ENCODE data around the gene HOXC12.

The HOXC12 gene

DNA sequence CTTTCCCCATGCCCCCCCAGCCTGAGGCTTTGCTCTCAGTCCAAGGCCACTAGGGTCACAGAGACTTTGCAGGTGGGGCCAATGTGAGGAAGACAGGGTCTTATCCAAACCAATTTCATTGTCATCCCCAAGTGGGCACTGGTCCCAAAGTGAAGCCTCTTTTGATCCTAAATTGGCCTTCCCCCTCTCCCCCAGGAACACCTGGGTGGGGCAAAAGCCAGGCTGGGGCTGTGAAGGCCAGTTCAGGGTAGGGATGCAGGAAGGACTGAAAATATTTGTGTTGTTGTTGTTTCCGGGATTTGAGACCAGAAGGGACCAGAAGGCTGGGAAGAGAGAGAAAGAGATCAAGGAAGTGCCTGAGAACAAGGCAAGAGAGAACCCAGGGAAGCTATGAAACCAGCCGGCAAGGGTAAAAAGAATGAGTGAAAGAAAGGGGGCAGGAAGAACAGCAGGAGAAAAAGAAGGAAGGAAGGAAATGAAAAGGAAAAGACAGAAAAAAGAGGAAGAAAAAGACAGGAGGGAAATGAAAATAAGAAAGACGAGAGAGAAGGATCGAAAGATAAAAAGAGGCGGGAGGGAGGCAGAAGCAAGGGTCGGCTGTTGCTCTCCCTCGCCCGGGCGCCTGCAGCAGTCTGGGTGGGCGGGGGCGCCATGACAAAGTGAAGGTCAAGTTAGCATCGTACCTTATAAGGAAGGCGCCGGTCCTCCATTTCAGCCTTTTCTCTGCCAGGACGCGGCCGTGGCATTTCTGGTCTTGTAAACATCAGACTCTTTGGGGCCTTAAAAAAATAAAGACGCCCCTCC lies 10.8 kb downstream of the HOXC12 start:
- DNase-seq (ENCODE audit: low read depth), result no peak
- no peak overlapping the region for H3K4me3 ChIP-seq (ENCODE audit: low read depth, low read length)
- TF ChIP-seq, protein P1, sequence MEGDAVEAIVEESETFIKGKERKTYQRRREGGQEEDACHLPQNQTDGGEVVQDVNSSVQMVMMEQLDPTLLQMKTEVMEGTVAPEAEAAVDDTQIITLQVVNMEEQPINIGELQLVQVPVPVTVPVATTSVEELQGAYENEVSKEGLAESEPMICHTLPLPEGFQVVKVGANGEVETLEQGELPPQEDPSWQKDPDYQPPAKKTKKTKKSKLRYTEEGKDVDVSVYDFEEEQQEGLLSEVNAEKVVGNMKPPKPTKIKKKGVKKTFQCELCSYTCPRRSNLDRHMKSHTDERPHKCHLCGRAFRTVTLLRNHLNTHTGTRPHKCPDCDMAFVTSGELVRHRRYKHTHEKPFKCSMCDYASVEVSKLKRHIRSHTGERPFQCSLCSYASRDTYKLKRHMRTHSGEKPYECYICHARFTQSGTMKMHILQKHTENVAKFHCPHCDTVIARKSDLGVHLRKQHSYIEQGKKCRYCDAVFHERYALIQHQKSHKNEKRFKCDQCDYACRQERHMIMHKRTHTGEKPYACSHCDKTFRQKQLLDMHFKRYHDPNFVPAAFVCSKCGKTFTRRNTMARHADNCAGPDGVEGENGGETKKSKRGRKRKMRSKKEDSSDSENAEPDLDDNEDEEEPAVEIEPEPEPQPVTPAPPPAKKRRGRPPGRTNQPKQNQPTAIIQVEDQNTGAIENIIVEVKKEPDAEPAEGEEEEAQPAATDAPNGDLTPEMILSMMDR (IDR thresholded peaks at IDR 0.05; ENCODE audit: control insufficient read depth, extremely low read depth, insufficient read depth), result no peak

DNA sequence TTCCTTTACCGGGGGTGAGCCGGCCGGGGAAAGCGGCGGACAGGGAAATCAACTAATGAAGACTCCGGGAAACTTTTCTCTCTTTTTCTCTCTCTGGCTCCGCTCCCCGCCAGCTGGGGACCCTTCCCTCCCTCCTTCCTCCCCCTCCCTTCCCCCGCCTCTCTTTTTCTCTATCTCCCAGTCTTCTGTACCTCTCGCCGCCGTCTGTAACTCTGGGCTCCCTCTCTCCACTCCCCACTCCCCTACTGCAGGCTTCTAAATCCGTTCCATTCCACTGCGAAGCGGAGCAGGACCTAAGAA lies 11.3 kb downstream of the HOXC12 start:
- H3K4me3 ChIP-seq (ENCODE audit: low read depth, low read length), result no peak overlapping the region
- DNase-seq (ENCODE audit: low read depth), result no peak

DNA sequence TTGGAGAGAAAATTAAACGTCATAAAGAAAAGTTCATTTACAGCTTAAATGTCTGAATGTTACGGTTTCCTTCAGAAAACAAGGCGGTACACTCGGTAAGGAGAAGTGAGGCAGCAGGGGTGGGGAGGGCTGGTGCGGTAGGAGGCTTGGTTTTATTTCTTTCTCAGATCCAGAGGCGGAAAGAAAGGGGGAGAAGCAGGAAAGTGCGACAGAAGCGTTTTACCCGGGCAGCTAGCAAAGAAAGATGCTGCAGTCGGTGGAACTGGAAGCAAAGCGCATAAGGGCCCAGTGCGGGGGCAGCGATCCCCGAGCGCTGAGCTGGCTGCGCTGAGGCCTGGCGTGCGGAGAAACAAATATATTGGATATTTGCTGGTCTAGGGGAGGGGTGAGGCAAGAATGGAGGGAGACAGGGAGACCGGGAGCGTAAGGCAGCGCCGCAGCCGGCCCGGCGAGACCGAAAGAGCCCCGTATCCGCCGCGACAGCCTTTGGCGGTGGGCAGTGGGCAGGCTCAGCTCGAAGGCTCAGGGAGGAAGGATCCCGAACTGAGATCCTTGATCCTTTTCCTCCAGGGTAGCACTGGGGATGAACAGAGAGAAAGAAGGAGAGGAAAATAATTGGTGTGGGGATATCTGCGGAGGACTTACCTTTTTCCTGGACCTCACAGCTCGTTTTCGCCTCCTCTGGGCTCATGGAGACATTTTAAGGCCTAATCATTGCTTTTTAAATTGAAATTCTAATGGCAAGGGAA lies 11.9 kb downstream of the HOXC12 start:
- no peak for DNase-seq (ENCODE audit: low read depth)
- TF ChIP-seq, protein P1 (IDR thresholded peaks at IDR 0.05; ENCODE audit: control insufficient read depth, extremely low read depth, insufficient read depth), result no peak
- no peak overlapping the region for H3K4me3 ChIP-seq (ENCODE audit: low read depth, low read length)

More for the DNA sequence above, 11.3 kb downstream of the HOXC12 start:
- TF ChIP-seq, protein P1 (IDR thresholded peaks at IDR 0.05; ENCODE audit: control insufficient read depth, extremely low read depth, insufficient read depth), result no peak

DNA sequence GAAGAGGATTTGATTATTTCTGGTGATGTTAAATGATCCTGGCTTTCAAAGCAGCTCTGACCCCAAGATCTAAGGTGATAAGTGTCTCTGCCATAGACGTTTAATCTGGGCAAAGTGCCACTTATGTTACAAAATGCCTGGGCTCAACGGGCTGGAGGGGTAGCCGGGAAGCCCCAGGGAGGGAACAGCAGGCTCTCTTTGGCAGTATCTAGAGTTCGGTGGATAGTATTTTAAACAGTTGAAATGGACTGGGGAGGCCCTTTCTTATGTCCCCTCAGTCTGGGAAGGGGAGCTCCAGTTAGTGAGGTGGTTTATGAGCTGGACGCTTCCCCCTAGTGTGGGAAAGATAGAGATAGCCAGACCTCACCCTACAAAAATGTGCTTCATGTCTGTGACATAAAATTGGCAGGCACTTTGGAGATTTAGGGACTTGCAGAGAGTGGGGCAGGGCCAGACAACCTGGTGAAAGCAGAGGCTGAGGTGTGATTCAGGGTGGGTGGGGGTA lies 12.8 kb downstream of the HOXC12 start:
- no peak overlapping the region for H3K4me3 ChIP-seq (ENCODE audit: low read depth, low read length)
- TF ChIP-seq, protein P1 (IDR thresholded peaks at IDR 0.05; ENCODE audit: control insufficient read depth, extremely low read depth, insufficient read depth), result no peak
- DNase-seq (ENCODE audit: low read depth), result no peak

DNA sequence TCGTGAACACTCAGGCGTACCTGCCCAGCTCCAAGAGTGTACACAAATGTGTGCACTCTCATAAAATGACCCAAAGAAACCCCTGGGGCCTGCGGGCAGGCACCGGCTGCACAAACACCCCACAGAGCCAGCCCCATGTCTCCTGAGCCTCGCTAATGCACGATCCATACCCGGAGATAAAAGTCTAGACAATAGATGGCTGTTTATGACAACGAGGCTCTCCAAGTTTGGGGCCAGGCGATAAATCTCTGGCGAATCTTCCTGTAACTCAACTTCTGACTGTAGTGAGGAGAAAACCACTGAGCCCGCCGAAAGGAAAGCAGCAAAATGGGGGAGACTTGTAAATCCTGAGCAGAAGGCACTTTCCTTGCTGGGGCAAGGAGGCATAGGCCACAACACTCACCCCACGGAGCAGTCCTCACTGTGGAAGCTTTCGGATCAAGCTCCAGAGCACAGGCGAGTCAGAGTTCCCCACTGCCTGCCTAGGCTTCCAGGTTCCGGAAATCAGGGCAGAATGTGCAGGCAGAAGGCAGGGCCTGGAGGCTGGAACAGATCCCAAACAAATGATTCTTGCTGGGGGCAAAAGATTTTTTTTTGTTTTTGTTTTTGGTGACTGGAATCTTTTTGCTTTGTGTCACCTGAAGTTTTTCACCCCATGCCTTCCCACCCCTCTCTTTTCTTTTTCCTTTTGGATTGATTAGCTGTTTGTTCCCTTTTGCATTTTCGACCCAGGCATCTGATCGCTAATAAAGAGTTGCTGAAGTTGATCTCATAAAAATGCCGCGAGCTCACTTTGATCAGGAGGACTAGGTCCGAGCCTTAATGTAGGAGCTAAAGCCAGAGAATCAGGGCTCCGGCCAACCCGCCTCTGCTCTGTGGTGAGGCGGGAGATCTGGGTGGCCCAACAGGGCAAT lies 13.8 kb downstream of the HOXC12 start:
- no peak for DNase-seq (ENCODE audit: low read depth)
- no peak overlapping the region for H3K4me3 ChIP-seq (ENCODE audit: low read depth, low read length)
- TF ChIP-seq, protein P1 (IDR thresholded peaks at IDR 0.05; ENCODE audit: control insufficient read depth, extremely low read depth, insufficient read depth), result no peak

DNA sequence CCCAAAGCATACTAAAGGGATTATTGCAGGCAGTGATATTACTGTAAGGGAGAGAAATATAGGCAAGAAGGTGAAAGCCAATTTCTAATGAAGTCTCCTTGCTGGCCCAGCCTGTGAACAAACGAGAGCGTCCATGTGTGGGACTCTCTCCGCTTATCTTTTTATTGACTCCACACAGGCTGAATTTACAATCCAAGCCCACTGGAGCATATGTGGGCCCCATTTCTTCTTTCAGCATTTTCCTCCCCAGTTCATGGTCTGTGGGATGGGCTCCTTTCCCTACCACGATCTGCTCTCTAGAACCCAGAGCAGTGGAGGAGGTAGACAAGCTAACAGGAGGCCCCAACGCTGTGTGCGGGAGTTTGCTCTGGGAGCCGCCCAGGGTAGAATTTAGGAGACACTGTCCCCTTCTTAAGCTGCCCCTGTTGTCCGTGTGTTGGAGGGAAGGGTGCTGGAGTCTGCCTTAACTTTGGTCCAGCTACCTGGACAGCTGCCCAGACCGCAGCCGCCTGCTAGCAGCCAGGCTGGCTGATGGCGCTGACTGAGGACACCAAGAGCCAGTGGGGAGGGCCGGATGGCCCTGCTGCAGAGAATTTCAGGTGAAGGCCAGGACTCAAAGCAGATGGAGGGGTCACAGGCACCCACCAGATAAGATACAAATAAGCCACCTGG lies 15.0 kb downstream of the HOXC12 start:
- H3K4me3 ChIP-seq (ENCODE audit: low read depth, low read length), result no peak overlapping the region
- DNase-seq (ENCODE audit: low read depth), result no peak
- TF ChIP-seq, protein P1 (IDR thresholded peaks at IDR 0.05; ENCODE audit: control insufficient read depth, extremely low read depth, insufficient read depth), result no peak
